GM23338 (cell line): ENCODE data around the gene USP48. TPM values are rescaled to one million over a fixed set of nuclear protein-coding genes. Genes with fewer than 3 reads are reported as not detected.
"Not testable (repeated sequence)": the region's sequence is repeated elsewhere in the genome, so short reads cannot be mapped to it uniquely, and the experiment has no call there.

Experiments used
- ATAC-seq: fragments of 200-7000 bp; cut with Tn5 transposase; 3 replicates; pipeline ENCODE4 v1.9.1; 2020
- DNase-seq: peaks from one replicate; pipeline ENCODE4 v3.0.0-alpha.2; 2015; ENCODE audit warnings: low spot score
- H2AFZ ChIP-seq: fragments of 200-600 bp; sonication (generic); 2 replicates; pipeline ENCODE4 v1.8.0; 2016; ENCODE audit warnings: antibody characterized with exemption, mild to moderate bottlenecking, moderate library complexity
- H3F3A ChIP-seq: fragments of 200-600 bp; sonication (generic); replicated peaks from 2 replicates; pipeline ENCODE4 v1.8.0; 2017; ENCODE audit warnings: antibody characterized with exemption, mixed run types, low read depth
- H3K27ac ChIP-seq: fragments of 200-600 bp; sonication (generic); 2 replicates; pipeline ENCODE4 v1.6.1; 2016; ENCODE audit warnings: low read depth
- H3K27me3 ChIP-seq: fragments of 200-600 bp; sonication (generic); 2 replicates; pipeline ENCODE4 v1.8.0; 2016; ENCODE audit warnings: mild to moderate bottlenecking, mixed run types, moderate library complexity; ENCODE audit not compliant: insufficient read depth
- H3K36me3 ChIP-seq: fragments of 200-600 bp; sonication (generic); 2 replicates; pipeline ENCODE4 v1.8.0; 2016; ENCODE audit warnings: mild to moderate bottlenecking; ENCODE audit not compliant: insufficient read depth
- H3K4me1 ChIP-seq: fragments of 200-600 bp; sonication (generic); 2 replicates; pipeline ENCODE4 v1.8.0; 2016; ENCODE audit warnings: mild to moderate bottlenecking, moderate library complexity; ENCODE audit not compliant: insufficient read depth
- H3K4me2 ChIP-seq: fragments of 200-600 bp; sonication (generic); 2 replicates; pipeline ENCODE4 v1.7.1; 2017; ENCODE audit warnings: mixed run types
- H3K4me3 ChIP-seq: fragments of 200-600 bp; sonication (generic); 2 replicates; pipeline ENCODE4 v1.6.1; 2016; ENCODE audit warnings: mixed run types
- H3K79me2 ChIP-seq: fragments of 200-600 bp; sonication (generic); replicated peaks from 2 replicates; pipeline ENCODE4 v1.8.0; 2017; ENCODE audit warnings: mild to moderate bottlenecking; ENCODE audit not compliant: insufficient read depth
- H3K9me2 ChIP-seq: fragments of 200-600 bp; sonication (generic); 2 replicates; pipeline ENCODE4 v1.8.0; 2017; ENCODE audit not compliant: insufficient read depth
- H4K20me1 ChIP-seq: fragments of 200-600 bp; sonication (generic); replicated peaks from 2 replicates; pipeline ENCODE4 v1.8.0; 2017; ENCODE audit warnings: mild to moderate bottlenecking; ENCODE audit not compliant: insufficient read depth
- H3K27ac Mint-ChIP-seq: 2 replicates; pipeline ENCODE4 v1.8.0; 2020; ENCODE audit warnings: inconsistent platforms, mild to moderate bottlenecking, moderate library complexity, mixed read lengths
- H3K27me3 Mint-ChIP-seq: 3 replicates; pipeline ENCODE4 v1.8.0; 2022; ENCODE audit warnings: low read depth, mild to moderate bottlenecking, moderate library complexity, mixed read lengths, inconsistent platforms; ENCODE audit not compliant: insufficient read depth, poor library complexity
- H3K36me3 Mint-ChIP-seq: 3 replicates; pipeline ENCODE4 v1.8.0; 2021; ENCODE audit warnings: low read depth, mild to moderate bottlenecking, inconsistent platforms, moderate library complexity, mixed read lengths
- H3K4me1 Mint-ChIP-seq: 3 replicates; pipeline ENCODE4 v1.8.0; 2020; ENCODE audit warnings: mild to moderate bottlenecking, inconsistent platforms, mixed read lengths
- H3K4me3 Mint-ChIP-seq: 3 replicates; pipeline ENCODE4 v1.8.0; 2021; ENCODE audit warnings: moderate library complexity, mild to moderate bottlenecking, inconsistent platforms, mixed read lengths
- H3K9me3 Mint-ChIP-seq: 3 replicates; pipeline ENCODE4 v1.8.0; 2020; ENCODE audit warnings: moderate library complexity, mild to moderate bottlenecking, inconsistent platforms, mixed read lengths
- CREB1 ChIP-seq: fragments of 250-450 bp; sonication (Bioruptor Pico); IDR thresholded peaks from 2 replicates; pipeline ENCODE4 v1.5.0; 2020; ENCODE audit warnings: low read depth, mild to moderate bottlenecking, moderate library complexity
- EZH2 ChIP-seq: fragments of 200-600 bp; sonication (generic); IDR thresholded peaks from one replicate; pipeline ENCODE4 v1.8.0; 2017; ENCODE audit warnings: antibody characterized with exemption, mild to moderate bottlenecking, low read depth; ENCODE audit not compliant: unreplicated experiment
- EZH2phosphoT487 ChIP-seq: fragments of 200-600 bp; sonication (generic); IDR thresholded peaks from one replicate; pipeline ENCODE4 v1.8.1; 2018; ENCODE audit warnings: antibody characterized with exemption; ENCODE audit not compliant: unreplicated experiment
- JUNB ChIP-seq: IDR thresholded peaks from one replicate; pipeline ENCODE4 v1.6.1; 2016; ENCODE audit warnings: antibody characterized with exemption; ENCODE audit not compliant: unreplicated experiment
- NANOG ChIP-seq: IDR thresholded peaks from 2 replicates; pipeline ENCODE4 v1.6.1; 2016; ENCODE audit warnings: antibody characterized with exemption, borderline replicate concordance
- POLR2AphosphoS5 ChIP-seq: IDR thresholded peaks from 2 replicates; pipeline ENCODE4 v1.6.1; 2016; ENCODE audit warnings: antibody characterized with exemption, low read depth
- STAT1 ChIP-seq: IDR thresholded peaks from one replicate; pipeline ENCODE4 v1.6.1; 2016; ENCODE audit warnings: antibody characterized with exemption; ENCODE audit not compliant: unreplicated experiment
- ZNF331 ChIP-seq: fragments of 250-450 bp; sonication (Bioruptor Pico); IDR thresholded peaks from 2 replicates; pipeline ENCODE4 v1.5.0; 2020; ENCODE audit warnings: low read depth, mild to moderate bottlenecking, moderate library complexity
- polyA plus RNA-seq: library from polyadenylated mRNA; unstranded; fragments of >200 nt; fragmentation: Nextera tagmentation; extraction: Ambion mirVana; gene quantifications from 2 replicates; pipeline ENCODE4 v1.2.1, GENCODE V29; 2016
- total RNA-seq: library from RNA; depleted of rRNA; stranded (reverse); fragments of >200 nt; shearing (Covaris generic); gene quantifications from 2 replicates; pipeline ENCODE4 v1.2.3, GENCODE V29; 2014
- TF ChIP-seq, protein P1 (sequence below): IDR thresholded peaks from one replicate; pipeline ENCODE4 v1.6.1; 2018; ENCODE audit warnings: antibody characterized with exemption; ENCODE audit not compliant: unreplicated experiment
- TF ChIP-seq, protein P2 (sequence below), 2 experiments: fragments of 200-600 bp in 1 of 2; sonication (generic) in 1 of 2; conservative IDR thresholded peaks; 2 replicates each; pipeline versions ENCODE4 v1.5.1 to v1.6.1; 2016 to 2017; ENCODE audit warnings: antibody characterized with exemption in 2 of 2, low read depth in 2 of 2, mild to moderate bottlenecking in 2 of 2, moderate library complexity in 1 of 2
- TF ChIP-seq, protein P3 (sequence below): IDR thresholded peaks from 2 replicates; pipeline ENCODE4 v1.6.1; 2016; ENCODE audit warnings: antibody characterized with exemption

Gene USP48
- total and polyA plus RNA-seq, 2 experiments from 2014 or later: 85.9 to 151 TPM

DNA sequence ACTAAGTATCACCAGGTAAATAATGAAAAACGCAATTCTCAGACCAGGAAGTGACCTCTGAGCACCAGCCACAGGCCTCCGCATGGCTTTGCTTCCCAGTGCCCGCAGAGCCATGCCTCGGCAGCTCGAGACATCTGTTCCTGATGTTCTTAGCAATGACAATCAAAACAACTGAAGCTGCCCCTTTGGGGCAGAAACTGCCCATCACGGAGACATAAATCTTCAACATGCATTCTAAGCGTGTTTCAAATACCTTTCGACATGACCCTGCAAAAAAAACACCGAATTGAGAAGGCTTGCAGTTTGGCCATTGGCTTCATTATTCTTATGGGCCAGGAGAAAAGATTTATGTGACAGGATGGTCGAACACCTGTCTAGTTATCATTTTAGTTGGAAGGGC is 108.0 kb downstream of the USP48 start (continued):
- TF ChIP-seq, protein P1, sequence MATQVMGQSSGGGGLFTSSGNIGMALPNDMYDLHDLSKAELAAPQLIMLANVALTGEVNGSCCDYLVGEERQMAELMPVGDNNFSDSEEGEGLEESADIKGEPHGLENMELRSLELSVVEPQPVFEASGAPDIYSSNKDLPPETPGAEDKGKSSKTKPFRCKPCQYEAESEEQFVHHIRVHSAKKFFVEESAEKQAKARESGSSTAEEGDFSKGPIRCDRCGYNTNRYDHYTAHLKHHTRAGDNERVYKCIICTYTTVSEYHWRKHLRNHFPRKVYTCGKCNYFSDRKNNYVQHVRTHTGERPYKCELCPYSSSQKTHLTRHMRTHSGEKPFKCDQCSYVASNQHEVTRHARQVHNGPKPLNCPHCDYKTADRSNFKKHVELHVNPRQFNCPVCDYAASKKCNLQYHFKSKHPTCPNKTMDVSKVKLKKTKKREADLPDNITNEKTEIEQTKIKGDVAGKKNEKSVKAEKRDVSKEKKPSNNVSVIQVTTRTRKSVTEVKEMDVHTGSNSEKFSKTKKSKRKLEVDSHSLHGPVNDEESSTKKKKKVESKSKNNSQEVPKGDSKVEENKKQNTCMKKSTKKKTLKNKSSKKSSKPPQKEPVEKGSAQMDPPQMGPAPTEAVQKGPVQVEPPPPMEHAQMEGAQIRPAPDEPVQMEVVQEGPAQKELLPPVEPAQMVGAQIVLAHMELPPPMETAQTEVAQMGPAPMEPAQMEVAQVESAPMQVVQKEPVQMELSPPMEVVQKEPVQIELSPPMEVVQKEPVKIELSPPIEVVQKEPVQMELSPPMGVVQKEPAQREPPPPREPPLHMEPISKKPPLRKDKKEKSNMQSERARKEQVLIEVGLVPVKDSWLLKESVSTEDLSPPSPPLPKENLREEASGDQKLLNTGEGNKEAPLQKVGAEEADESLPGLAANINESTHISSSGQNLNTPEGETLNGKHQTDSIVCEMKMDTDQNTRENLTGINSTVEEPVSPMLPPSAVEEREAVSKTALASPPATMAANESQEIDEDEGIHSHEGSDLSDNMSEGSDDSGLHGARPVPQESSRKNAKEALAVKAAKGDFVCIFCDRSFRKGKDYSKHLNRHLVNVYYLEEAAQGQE: no peak
- TF ChIP-seq EZH2 (no peak), CREB1 (CRISPR knock-in tag) (no peak), EZH2phosphoT487 (no peak), POLR2AphosphoS5 (no peak), NANOG (no peak), ZNF331 (CRISPR knock-in tag) (no peak), STAT1 (no peak), JUNB (no peak)
- TF ChIP-seq, protein P2, sequence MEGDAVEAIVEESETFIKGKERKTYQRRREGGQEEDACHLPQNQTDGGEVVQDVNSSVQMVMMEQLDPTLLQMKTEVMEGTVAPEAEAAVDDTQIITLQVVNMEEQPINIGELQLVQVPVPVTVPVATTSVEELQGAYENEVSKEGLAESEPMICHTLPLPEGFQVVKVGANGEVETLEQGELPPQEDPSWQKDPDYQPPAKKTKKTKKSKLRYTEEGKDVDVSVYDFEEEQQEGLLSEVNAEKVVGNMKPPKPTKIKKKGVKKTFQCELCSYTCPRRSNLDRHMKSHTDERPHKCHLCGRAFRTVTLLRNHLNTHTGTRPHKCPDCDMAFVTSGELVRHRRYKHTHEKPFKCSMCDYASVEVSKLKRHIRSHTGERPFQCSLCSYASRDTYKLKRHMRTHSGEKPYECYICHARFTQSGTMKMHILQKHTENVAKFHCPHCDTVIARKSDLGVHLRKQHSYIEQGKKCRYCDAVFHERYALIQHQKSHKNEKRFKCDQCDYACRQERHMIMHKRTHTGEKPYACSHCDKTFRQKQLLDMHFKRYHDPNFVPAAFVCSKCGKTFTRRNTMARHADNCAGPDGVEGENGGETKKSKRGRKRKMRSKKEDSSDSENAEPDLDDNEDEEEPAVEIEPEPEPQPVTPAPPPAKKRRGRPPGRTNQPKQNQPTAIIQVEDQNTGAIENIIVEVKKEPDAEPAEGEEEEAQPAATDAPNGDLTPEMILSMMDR (conservative IDR thresholded peaks at IDR 0.05; ENCODE audit: low read depth in 2 of 2): no peak
- TF ChIP-seq, protein P3, sequence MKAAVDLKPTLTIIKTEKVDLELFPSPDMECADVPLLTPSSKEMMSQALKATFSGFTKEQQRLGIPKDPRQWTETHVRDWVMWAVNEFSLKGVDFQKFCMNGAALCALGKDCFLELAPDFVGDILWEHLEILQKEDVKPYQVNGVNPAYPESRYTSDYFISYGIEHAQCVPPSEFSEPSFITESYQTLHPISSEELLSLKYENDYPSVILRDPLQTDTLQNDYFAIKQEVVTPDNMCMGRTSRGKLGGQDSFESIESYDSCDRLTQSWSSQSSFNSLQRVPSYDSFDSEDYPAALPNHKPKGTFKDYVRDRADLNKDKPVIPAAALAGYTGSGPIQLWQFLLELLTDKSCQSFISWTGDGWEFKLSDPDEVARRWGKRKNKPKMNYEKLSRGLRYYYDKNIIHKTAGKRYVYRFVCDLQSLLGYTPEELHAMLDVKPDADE: no peak

DNA sequence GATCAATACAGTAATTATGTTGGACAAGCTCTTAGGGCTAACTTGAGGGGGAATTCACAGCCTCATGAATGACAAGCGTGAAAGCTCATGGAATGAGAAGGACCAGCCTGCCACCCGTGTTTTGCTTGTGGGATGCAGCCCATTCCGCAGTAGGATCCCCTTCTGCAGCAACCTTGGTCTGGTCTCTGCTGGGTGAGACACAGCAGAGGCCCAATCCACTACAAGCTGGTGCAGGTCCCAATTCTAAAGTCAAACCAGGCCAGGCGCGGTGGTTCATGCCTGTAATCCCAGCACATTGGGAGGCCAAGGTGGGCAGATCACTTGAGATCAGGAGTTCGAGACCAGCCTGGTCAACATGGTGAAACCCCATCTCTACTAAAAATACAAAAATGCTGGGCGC is 109.1 kb downstream of the USP48 start:
- not testable (repeated sequence) for H3K4me3 Mint-ChIP-seq, H3K9me2 ChIP-seq, H3K79me2 ChIP-seq, H3K9me3 Mint-ChIP-seq, ATAC-seq, H3K36me3 ChIP-seq, H2AFZ ChIP-seq, H3K27ac Mint-ChIP-seq, H3F3A ChIP-seq, H3K4me3 ChIP-seq, H3K4me2 ChIP-seq, H3K36me3 Mint-ChIP-seq, DNase-seq, H4K20me1 ChIP-seq
- Mint-ChIP-seq H3K4me1 (peaks cover 31% of the 10 kb centered on the region), H3K27me3 (peaks cover 19% of the 10 kb centered on the region)
- peak overlapping the region; percentile 32; the same call in 1 of the 2 replicates for H3K27ac ChIP-seq
- H3K27me3 ChIP-seq: peaks cover 13% of the 10 kb centered on the region
- H3K4me1 ChIP-seq: peaks cover 30% of the 10 kb centered on the region
